GM19239 (cell line): ENCODE measurements around the gene NEMP2.

Source experiments
- DNase-seq: peaks from one replicate; pipeline ENCODE4 v3.0.0; 2011; ENCODE audit warnings: low spot score; ENCODE audit not compliant: insufficient read length
- FAIRE-seq: peaks from 2 replicates; lab custom pipeline; 2011; peaks lifted over from hg19 to GRCh38; lab: Jason Lieb, UNC

The NEMP2 gene

GRCh38 chr2:190534310-190535120, at the start of gene NEMP2:
NEMP2 (minus strand) TSS chr2:190534722; CDS start chr2:190534655, 67 bp downstream.
- FAIRE-seq: peak; percentile 60
- DNase-seq: peak; percentile 53

GRCh38 chr2:190583507-190584337, 49.2 kb upstream of the NEMP2 start:
- DNase-seq (no peak), FAIRE-seq (peak; percentile 94)

GRCh38 chr2:190582736-190583506, 48.4 kb upstream of the NEMP2 start:
- FAIRE-seq: peak; percentile 80
- DNase-seq: no peak

GRCh38 chr2:190582019-190582418, 47.5 kb upstream of the NEMP2 start:
- no peak for FAIRE-seq

GRCh38 chr2:190579915-190580846, 45.7 kb upstream of the NEMP2 start:
- FAIRE-seq (no peak), DNase-seq (no peak)

More at GRCh38 chr2:190582019-190582418, 47.5 kb upstream of the NEMP2 start:
- no peak for DNase-seq

- DNase-seq (no peak), FAIRE-seq (no peak)
Measured at GRCh38 chr2:190579058-190579410, 44.5 kb upstream of the NEMP2 start.

- no peak for FAIRE-seq
- no peak for DNase-seq
Measured at GRCh38 chr2:190578158-190579057, 43.9 kb upstream of the NEMP2 start.

- FAIRE-seq: no peak
- no peak for DNase-seq
Measured at GRCh38 chr2:190576573-190576972, 42.1 kb upstream of the NEMP2 start.

- FAIRE-seq (no peak), DNase-seq (no peak)
Measured at GRCh38 chr2:190575263-190575662, 40.7 kb upstream of the NEMP2 start.

GRCh38 chr2:190574169-190574568, 39.6 kb upstream of the NEMP2 start:
- peak; percentile 64 for FAIRE-seq
- DNase-seq: no peak

GRCh38 chr2:190572246-190572645, 37.7 kb upstream of the NEMP2 start:
- no peak for FAIRE-seq
- DNase-seq: no peak

- no peak for DNase-seq
Measured at GRCh38 chr2:190571686-190572085, 37.2 kb upstream of the NEMP2 start.

GRCh38 chr2:190570871-190571270, 36.3 kb upstream of the NEMP2 start:
- FAIRE-seq (no peak), DNase-seq (no peak)

More at GRCh38 chr2:190571686-190572085, 37.2 kb upstream of the NEMP2 start:
- FAIRE-seq: no peak

GRCh38 chr2:190569994-190570755, 35.7 kb upstream of the NEMP2 start:
- DNase-seq: no peak
- no peak for FAIRE-seq

GRCh38 chr2:190564838-190565237, 30.3 kb upstream of the NEMP2 start:
- FAIRE-seq (no peak), DNase-seq (no peak)

- FAIRE-seq (no peak), DNase-seq (no peak)
Measured at GRCh38 chr2:190563646-190564045, 29.1 kb upstream of the NEMP2 start.

- DNase-seq (no peak), FAIRE-seq (peak; percentile 64)
Measured at GRCh38 chr2:190563109-190563508, 28.6 kb upstream of the NEMP2 start.

GRCh38 chr2:190562121-190562520, 27.6 kb upstream of the NEMP2 start:
- FAIRE-seq (no peak), DNase-seq (no peak)
